OCI-LY3 (cell line): Measurements from ENCODE around the gene SIGLEC5.

Experiments used
- EZH2phosphoT487 ChIP-seq: fragments of 200-600 bp; shearing (Covaris generic); IDR thresholded peaks from 2 replicates; pipeline ENCODE4 v1.6.1; 2018; ENCODE audit warnings: antibody characterized with exemption, mixed run types, low read depth
- TF ChIP-seq, protein P1 (sequence below): fragments of 200-600, 300-600 bp; sonication (generic); IDR thresholded peaks from 2 replicates; pipeline ENCODE4 v1.5.1; 2014; ENCODE audit warnings: antibody characterized with exemption, low read length, low read depth

DNA sequence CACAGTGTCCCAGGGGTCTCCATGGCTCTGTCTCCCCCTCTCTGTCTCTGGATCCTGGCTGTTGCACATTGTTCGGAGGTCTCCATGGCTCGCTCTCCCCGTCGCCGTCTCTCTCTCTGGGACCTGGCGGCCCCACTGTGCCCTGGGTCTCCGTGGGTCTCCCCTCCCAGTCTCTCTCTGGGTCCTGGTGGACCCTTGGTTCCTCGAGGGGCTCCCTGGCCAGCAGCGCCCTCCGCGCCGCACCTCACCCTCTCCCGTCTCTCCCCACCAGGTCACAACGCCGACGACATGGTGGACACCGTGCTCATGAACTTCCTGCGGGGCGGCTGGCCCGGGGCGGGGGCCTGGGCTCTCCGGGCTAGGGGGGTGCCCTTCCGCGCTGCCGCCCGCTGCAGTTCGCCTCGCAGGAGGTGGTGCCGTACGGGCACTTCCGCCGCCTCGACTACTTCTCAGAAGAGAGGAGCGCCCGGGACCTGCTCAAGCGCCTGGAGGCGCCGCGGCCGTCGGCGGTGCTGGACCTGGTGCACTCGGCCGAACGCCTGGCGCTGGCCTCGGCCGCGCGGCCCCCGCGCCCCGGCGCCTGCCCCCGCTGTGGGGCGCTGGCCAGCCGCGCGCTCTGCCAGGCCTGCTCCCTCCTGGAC lies 29.1 kb downstream of the SIGLEC5 start:
- TF ChIP-seq, protein P1, sequence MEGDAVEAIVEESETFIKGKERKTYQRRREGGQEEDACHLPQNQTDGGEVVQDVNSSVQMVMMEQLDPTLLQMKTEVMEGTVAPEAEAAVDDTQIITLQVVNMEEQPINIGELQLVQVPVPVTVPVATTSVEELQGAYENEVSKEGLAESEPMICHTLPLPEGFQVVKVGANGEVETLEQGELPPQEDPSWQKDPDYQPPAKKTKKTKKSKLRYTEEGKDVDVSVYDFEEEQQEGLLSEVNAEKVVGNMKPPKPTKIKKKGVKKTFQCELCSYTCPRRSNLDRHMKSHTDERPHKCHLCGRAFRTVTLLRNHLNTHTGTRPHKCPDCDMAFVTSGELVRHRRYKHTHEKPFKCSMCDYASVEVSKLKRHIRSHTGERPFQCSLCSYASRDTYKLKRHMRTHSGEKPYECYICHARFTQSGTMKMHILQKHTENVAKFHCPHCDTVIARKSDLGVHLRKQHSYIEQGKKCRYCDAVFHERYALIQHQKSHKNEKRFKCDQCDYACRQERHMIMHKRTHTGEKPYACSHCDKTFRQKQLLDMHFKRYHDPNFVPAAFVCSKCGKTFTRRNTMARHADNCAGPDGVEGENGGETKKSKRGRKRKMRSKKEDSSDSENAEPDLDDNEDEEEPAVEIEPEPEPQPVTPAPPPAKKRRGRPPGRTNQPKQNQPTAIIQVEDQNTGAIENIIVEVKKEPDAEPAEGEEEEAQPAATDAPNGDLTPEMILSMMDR: no peak
- TF ChIP-seq EZH2phosphoT487: no peak
